Stimulated activated CD4-positive, alpha-beta T cell treated with anti-CD3 and anti-CD28 coated beads, Interleukin-2, amount 100 ng/mL, for 48 hours (primary cell): ENCODE measurements around the gene HOXA6.

Experiments
- DNase-seq, 2 donors: peaks; one replicate each; pipeline ENCODE4 v3.0.0-alpha.2; 2020

HOXA6 gene

GRCh38 chr7:27172823-27173510 lies 25.4 kb upstream of the HOXA6 start:
- no peak for DNase-seq

- no peak for DNase-seq
These were observed 24.8 kb upstream of the HOXA6 start for GRCh38 chr7:27172315-27172774.

- DNase-seq, result no peak
These were observed 24.2 kb upstream of the HOXA6 start for GRCh38 chr7:27171637-27172314.

GRCh38 chr7:27171325-27171636 lies 23.7 kb upstream of the HOXA6 start:
- DNase-seq, result no peak

GRCh38 chr7:27170426-27171324 lies 23.1 kb upstream of the HOXA6 start:
- DNase-seq, result no peak

- DNase-seq, result no peak
These were observed 22.3 kb upstream of the HOXA6 start for GRCh38 chr7:27169658-27170425.

- no peak for DNase-seq
These were observed 20.8 kb upstream of the HOXA6 start for GRCh38 chr7:27168265-27168947.

- DNase-seq, result no peak
These were observed 20.3 kb upstream of the HOXA6 start for GRCh38 chr7:27167916-27168264.

GRCh38 chr7:27166531-27167505 lies 19.2 kb upstream of the HOXA6 start:
- no peak for DNase-seq

GRCh38 chr7:27165996-27166530 lies 18.5 kb upstream of the HOXA6 start:
- DNase-seq, result no peak

- no peak for DNase-seq
These were observed 17.8 kb upstream of the HOXA6 start, which contains the start of gene HOXA9 for GRCh38 chr7:27165089-27165995. HOXA9 (minus strand) TSS chr7:27165537; CDS start chr7:27165457, 80 bp downstream.

GRCh38 chr7:27164367-27165088 lies 17.0 kb upstream of the HOXA6 start:
- DNase-seq, result no peak

GRCh38 chr7:27164045-27164366 lies 16.4 kb upstream of the HOXA6 start:
- no peak for DNase-seq

GRCh38 chr7:27163288-27164044 lies 15.9 kb upstream of the HOXA6 start:
- no peak for DNase-seq

GRCh38 chr7:27162561-27163287 lies 15.2 kb upstream of the HOXA6 start:
- no peak for DNase-seq

- DNase-seq, result no peak
These were observed 14.4 kb upstream of the HOXA6 start for GRCh38 chr7:27161721-27162560.
